Inflammatory macrophage (primary cell): ENCODE measurements around the gene KANK3.
"Not testable (repeated sequence)": the region's sequence is repeated elsewhere in the genome, so short reads cannot be mapped to it uniquely, and the experiment has no call there.

Experiments used
- DNase-seq, 2 donors: peaks; one replicate each; pipeline ENCODE4 v3.0.0-alpha.2; 2020 to 2022

KANK3 gene

GRCh38 chr19:8316351-8317125, 26.5 kb downstream of the KANK3 start:
- no peak for DNase-seq

- not testable (repeated sequence) for DNase-seq
Measured at GRCh38 chr19:8314981-8315640, 28.0 kb downstream of the KANK3 start.

- DNase-seq: no peak
Measured at GRCh38 chr19:8311461-8312260, 31.4 kb downstream of the KANK3 start.

GRCh38 chr19:8310342-8311055, 32.6 kb downstream of the KANK3 start:
- no peak for DNase-seq

- no peak for DNase-seq
Measured at GRCh38 chr19:8308891-8309291, 34.2 kb downstream of the KANK3 start.

GRCh38 chr19:8307965-8308866, 34.8 kb downstream of the KANK3 start, which contains the start of gene CD320:
Gene CD320 (minus strand): TSS chr19:8308358. CDS start chr19:8308290, 68 bp downstream.
- peak; percentile 80 to 88 for DNase-seq

- no peak for DNase-seq
Measured at GRCh38 chr19:8307400-8307964, 35.6 kb downstream of the KANK3 start.

GRCh38 chr19:8306235-8307054, 36.6 kb downstream of the KANK3 start:
- DNase-seq: no peak

- DNase-seq: no peak
Measured at GRCh38 chr19:8305798-8306197, 37.3 kb downstream of the KANK3 start.

- no peak for DNase-seq
Measured at GRCh38 chr19:8304841-8305621, 38.0 kb downstream of the KANK3 start.

- no peak for DNase-seq
Measured at GRCh38 chr19:8302734-8303133, 40.3 kb downstream of the KANK3 start.

GRCh38 chr19:8302357-8302691, 40.7 kb downstream of the KANK3 start:
- peak; percentile 9 to 37 for DNase-seq

GRCh38 chr19:8291337-8291736, 51.7 kb downstream of the KANK3 start:
- not testable (repeated sequence) for DNase-seq

- not testable (repeated sequence) for DNase-seq
Measured at GRCh38 chr19:8276508-8276907, 66.6 kb downstream of the KANK3 start.
